Colonic mucosa (tissue), 4 donors: Measurements from ENCODE around the gene PARD3B. TPM values are rescaled to one million over a fixed set of nuclear protein-coding genes. Genes with fewer than 3 reads are reported as not detected.

ENCODE experiments used
- DNase-seq: peaks from one replicate; pipeline ENCODE4 v3.0.0-alpha.2; 2020
- H3K27ac ChIP-seq: fragments of 200-600 bp; one replicate; pipeline ENCODE4 v1.8.0; 2021
- H3K27me3 ChIP-seq: fragments of 200-600 bp; one replicate; pipeline ENCODE4 v1.8.0; 2021
- H3K36me3 ChIP-seq: fragments of 200-600 bp; one replicate; pipeline ENCODE4 v1.8.0; 2021
- H3K4me1 ChIP-seq: fragments of 200-600 bp; one replicate; pipeline ENCODE4 v1.8.0; 2021; ENCODE audit warnings: mild to moderate bottlenecking
- H3K4me3 ChIP-seq: fragments of 200-600 bp; one replicate; pipeline ENCODE4 v1.8.0; 2021
- H3K9ac ChIP-seq, 2 donors: one replicate each; pipeline ENCODE4 v1.7.0; 2013; ENCODE audit warnings: control low read depth in 2 of 2, low read depth in 2 of 2, low read length in 2 of 2
- H3K9me3 ChIP-seq: fragments of 200-600 bp; one replicate; pipeline ENCODE4 v1.8.0; 2021
- CTCF ChIP-seq: fragments of 200-600 bp; IDR thresholded peaks from one replicate; pipeline ENCODE4 v1.8.0; 2022; ENCODE audit warnings: antibody characterized with exemption, mild to moderate bottlenecking
- intact Hi-C: fragments of 100-400 bp; cut with DNase I; formaldehyde crosslinking; loops from one replicate; pipeline ENCODE4 v1.14.1; 2022
- total RNA-seq, 2 donors: library from RNA; stranded (reverse); fragmentation: NEBNext Ultra II Directional in 1 of 2; extraction: Animal tissue kit (Norgen Biotek cat#: 25700) in 1 of 2; gene quantifications; one replicate each; pipeline ENCODE4 v1.2.1, GENCODE V29; 2021
- donor health status: healthy.
- donor health status: DM: no; HTN: no; CAD: no.
- donor health status: DM: no; HTN: no; CAD: no.

The PARD3B gene
- total RNA-seq, 2 donors from 2014 or later, result 20.0 to 24.2 TPM

GRCh38 chr2:204950695-204951346 lies 405.5 kb downstream of the PARD3B start:
- no peaks in the 10 kb centered on the region for H3K36me3 ChIP-seq
- intact Hi-C loops, result no loop called here
- no peaks in the 10 kb centered on the region for H3K27me3 ChIP-seq
- H3K4me1 ChIP-seq, result no peaks in the 10 kb centered on the region
- no peak overlapping the region for H3K9ac ChIP-seq
- H3K4me3 ChIP-seq, result no peak overlapping the region
- DNase-seq, result no peak
- H3K27ac ChIP-seq, result no peak overlapping the region
- TF ChIP-seq CTCF, result no peak
- H3K9me3 ChIP-seq, result no peaks in the 10 kb centered on the region

- Histone ChIP-seq H3K9ac (no peak overlapping the region), H3K4me1 (no peaks in the 10 kb centered on the region), H3K27ac (no peak overlapping the region), H3K4me3 (no peak overlapping the region), H3K36me3 (no peaks in the 10 kb centered on the region), H3K9me3 (no peaks in the 10 kb centered on the region), H3K27me3 (no peaks in the 10 kb centered on the region)
- no peak for DNase-seq
- no peak for TF ChIP-seq CTCF
- intact Hi-C loops, result no loop called here
Observed at GRCh38 chr2:204958371-204958770, 413.1 kb downstream of the PARD3B start.

- Histone ChIP-seq H3K36me3 (no peaks in the 10 kb centered on the region), H3K4me1 (no peaks in the 10 kb centered on the region), H3K4me3 (no peak overlapping the region), H3K9me3 (no peaks in the 10 kb centered on the region), H3K27ac (no peak overlapping the region), H3K27me3 (no peaks in the 10 kb centered on the region), H3K9ac (no peak overlapping the region)
- TF ChIP-seq CTCF, result no peak
- no peak for DNase-seq
- intact Hi-C loops, result no loop called here
Observed at GRCh38 chr2:204964414-204964813, 419.1 kb downstream of the PARD3B start.

- no peak overlapping the region for H3K27ac ChIP-seq
- H3K4me3 ChIP-seq, result no peak overlapping the region
- no peaks in the 10 kb centered on the region for H3K4me1 ChIP-seq
- DNase-seq, result no peak
- H3K27me3 ChIP-seq, result no peaks in the 10 kb centered on the region
- no peaks in the 10 kb centered on the region for H3K36me3 ChIP-seq
- intact Hi-C loops, result no loop called here
- no peak overlapping the region for H3K9ac ChIP-seq
- H3K9me3 ChIP-seq, result no peaks in the 10 kb centered on the region
- TF ChIP-seq CTCF, result no peak
Observed at GRCh38 chr2:204966245-204966644, 421.0 kb downstream of the PARD3B start.

- H3K27me3 ChIP-seq, result no peaks in the 10 kb centered on the region
- intact Hi-C loops, result no loop called here
- DNase-seq, result no peak
- H3K36me3 ChIP-seq, result no peaks in the 10 kb centered on the region
- H3K9me3 ChIP-seq, result no peaks in the 10 kb centered on the region
- H3K27ac ChIP-seq, result no peak overlapping the region
- no peak overlapping the region for H3K9ac ChIP-seq
- no peak for TF ChIP-seq CTCF
- no peaks in the 10 kb centered on the region for H3K4me1 ChIP-seq
- no peak overlapping the region for H3K4me3 ChIP-seq
Observed at GRCh38 chr2:204967199-204967960, 422.1 kb downstream of the PARD3B start.
